Measurements from ENCODE around the gene RNF166.

RNF166 gene

DNA sequence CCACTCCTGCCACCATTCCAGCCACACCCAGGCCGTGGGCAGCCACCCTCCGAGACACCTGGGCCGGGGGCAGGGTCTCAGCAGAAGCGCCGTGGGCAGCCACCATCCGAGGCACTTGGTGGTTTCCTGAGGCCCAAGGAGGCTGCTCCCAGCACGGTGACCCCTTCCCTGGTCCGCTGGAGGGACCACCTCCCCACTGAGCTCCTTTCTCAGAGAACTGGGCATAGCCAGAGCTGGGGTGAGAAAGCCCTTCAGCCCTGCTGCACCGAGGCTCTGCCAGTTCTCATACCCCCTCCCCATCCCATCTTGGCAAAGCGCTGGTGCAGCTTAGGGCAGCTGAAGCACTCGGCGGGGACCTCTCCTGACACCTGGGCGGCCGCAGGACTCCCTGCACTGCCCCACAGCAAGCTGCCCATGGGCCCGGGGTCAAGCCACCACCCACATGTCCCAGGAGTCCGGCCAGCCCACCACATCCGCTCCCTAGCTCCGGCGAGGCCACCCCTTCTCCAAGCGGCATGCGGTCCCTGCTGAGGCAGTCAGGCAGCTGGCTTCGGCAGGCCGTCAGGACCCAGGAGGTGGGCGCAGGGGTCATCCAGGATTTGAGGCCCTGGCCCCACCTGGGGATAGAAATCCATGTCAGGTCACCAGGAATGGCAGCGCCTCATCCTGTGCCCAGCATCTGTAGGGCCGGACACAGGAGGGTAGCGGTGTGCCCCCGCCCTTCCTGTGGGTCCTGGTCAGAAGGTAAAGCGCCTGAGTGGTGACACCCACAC, 54.0 kb downstream of the RNF166 start:
- WGBS (ENCODE audit: extremely low coverage, insufficient coverage, low lambda C conversion rate) = no CpG with 5 or more reads among the region's 29 CpGs
- Histone ChIP-seq H3K27me3 (ENCODE audit: insufficient read depth, low read length, poor library complexity) (no peaks in the 10 kb centered on the region), H3K4me3 (ENCODE audit: low read length) (no peak overlapping the region), H4K5ac (ENCODE audit: low read length) (no peak overlapping the region), H3K79me1 (ENCODE audit: low read length) (peaks cover 1% of the 10 kb centered on the region), H3K79me2 (ENCODE audit: control insufficient read depth, insufficient read depth, low read length) (no peaks in the 10 kb centered on the region), H3K56ac (ENCODE audit: low read length) (no peak overlapping the region), H2AK5ac (ENCODE audit: low read length) (no peak overlapping the region), H3K4me2 (ENCODE audit: low read length) (no peak overlapping the region), H4K8ac (ENCODE audit: low read depth, low read length) (no peak overlapping the region), H2BK5ac (ENCODE audit: low read length) (no peak overlapping the region), H2BK15ac (replicated peaks; ENCODE audit: low read depth) (no peak overlapping the region), H2BK120ac (ENCODE audit: low read depth, low read length) (no peak overlapping the region), H3K9ac (ENCODE audit: low read length) (no peak overlapping the region), H3K36me3 (ENCODE audit: control insufficient read depth, insufficient read depth, low read length) (peaks cover 2% of the 10 kb centered on the region), H3K27ac (ENCODE audit: low read depth, low read length) (no peak overlapping the region), H3K23ac (ENCODE audit: low read length) (no peak overlapping the region), H3K4ac (ENCODE audit: low read depth, low read length) (no peak overlapping the region), H3K18ac (ENCODE audit: low read length) (no peak overlapping the region), H3K4me1 (ENCODE audit: control insufficient read depth, low read depth, low read length) (peaks cover 3% of the 10 kb centered on the region)
- DNase-seq = no peak

DNA sequence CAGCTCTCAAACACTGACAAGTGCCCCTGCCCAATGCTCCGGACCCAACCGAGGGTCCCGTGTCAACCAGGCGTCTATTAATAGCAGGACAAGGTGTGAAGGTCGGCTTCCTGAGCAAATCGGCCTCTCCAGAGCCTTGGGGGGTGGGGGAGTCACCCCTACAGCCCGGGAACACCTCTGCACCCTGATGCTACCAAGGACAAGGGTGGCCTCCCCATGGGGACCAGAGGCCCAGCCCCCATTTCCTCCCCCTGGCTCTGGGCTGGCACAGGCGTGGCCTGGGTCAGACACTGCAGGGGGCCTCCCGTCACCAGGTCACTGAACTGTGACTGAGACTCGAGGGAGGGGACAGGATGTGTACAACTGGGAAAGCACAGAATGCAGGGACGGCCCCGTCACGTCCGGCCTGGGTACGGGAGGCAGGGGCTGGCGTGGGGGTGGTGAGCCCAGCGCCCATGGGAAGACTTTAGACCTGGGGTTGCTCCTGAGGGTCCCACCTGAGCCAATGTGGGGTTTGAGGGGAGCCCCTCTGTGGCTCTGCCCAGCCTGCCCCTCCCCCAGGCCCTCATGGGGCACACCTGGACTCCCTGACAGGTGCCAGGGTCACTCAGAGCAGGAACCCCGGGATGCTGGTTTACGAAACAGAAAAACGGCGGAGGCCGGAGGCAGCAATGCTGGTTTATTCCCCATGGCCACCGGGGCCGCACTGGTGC, 54.8 kb downstream of the RNF166 start:
- WGBS (ENCODE audit: extremely low coverage, insufficient coverage, low lambda C conversion rate) = no CpG with 5 or more reads among the region's 24 CpGs
- peaks cover 3% of the 10 kb centered on the region for H3K4me1 ChIP-seq (ENCODE audit: control insufficient read depth, low read depth, low read length)
- peaks cover 1% of the 10 kb centered on the region for H3K79me1 ChIP-seq (ENCODE audit: low read length)
- H3K4me2 ChIP-seq (ENCODE audit: low read length) = peak overlapping the region; percentile 21
- DNase-seq = peak; percentile 74
- no peak overlapping the region for H3K4ac ChIP-seq (ENCODE audit: low read depth, low read length)
- H3K56ac ChIP-seq (ENCODE audit: low read length) = peak overlapping the region; percentile 59
- no peak overlapping the region for H3K18ac ChIP-seq (ENCODE audit: low read length)
- H3K4me3 ChIP-seq (ENCODE audit: low read length) = no peak overlapping the region
- no peak overlapping the region for H2BK120ac ChIP-seq (ENCODE audit: low read depth, low read length)
- H2AK5ac ChIP-seq (ENCODE audit: low read length) = no peak overlapping the region
- H4K8ac ChIP-seq (ENCODE audit: low read depth, low read length) = no peak overlapping the region
- no peaks in the 10 kb centered on the region for H3K27me3 ChIP-seq (ENCODE audit: insufficient read depth, low read length, poor library complexity)
- peaks cover 2% of the 10 kb centered on the region for H3K36me3 ChIP-seq (ENCODE audit: control insufficient read depth, insufficient read depth, low read length)
- peak overlapping the region; percentile 72 for H3K9ac ChIP-seq (ENCODE audit: low read length)
- no peak overlapping the region for H2BK15ac ChIP-seq (replicated peaks; ENCODE audit: low read depth)
- no peak overlapping the region for H3K23ac ChIP-seq (ENCODE audit: low read length)
- no peak overlapping the region for H2BK5ac ChIP-seq (ENCODE audit: low read length)
- no peak overlapping the region for H4K5ac ChIP-seq (ENCODE audit: low read length)
- H3K27ac ChIP-seq (ENCODE audit: low read depth, low read length) = peak overlapping the region; percentile 27
- H3K79me2 ChIP-seq (ENCODE audit: control insufficient read depth, insufficient read depth, low read length) = no peaks in the 10 kb centered on the region

DNA sequence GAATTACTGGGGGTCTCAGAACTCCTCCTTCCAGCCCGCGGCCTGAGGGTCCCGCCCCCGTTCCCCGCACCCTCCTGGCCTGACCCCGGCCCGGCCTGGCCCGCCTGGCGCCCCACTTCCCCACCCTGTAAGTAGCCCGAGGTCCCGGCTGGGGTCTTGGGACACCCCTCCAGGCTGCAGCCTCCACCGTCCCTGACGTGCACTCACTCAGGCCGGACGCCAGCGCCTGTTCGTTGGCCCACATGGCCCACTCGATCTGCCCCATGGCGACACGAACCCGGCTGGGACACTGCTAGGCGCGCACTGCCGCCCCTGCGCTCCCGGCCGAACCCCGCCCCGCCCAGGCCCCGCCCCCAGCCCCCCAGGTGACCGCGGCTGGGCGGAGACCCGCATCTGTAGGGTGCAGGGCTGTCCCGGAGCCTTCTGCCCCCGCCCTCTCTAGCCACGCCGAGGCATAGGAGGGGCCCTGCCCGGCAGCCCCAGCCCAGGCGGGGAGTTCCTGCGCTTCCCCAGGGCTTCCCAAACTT, 55.4 kb downstream of the RNF166 start, which contains the start of gene CYBA:
Gene CYBA (minus strand): TSS at position 305 of the 527 bp plus-strand sequence. CDS start 40 bp downstream, at position 265.
- Histone ChIP-seq H3K27ac (ENCODE audit: low read depth, low read length) (peak within 1 kb of the TSS; percentile 70), H3K36me3 (ENCODE audit: control insufficient read depth, insufficient read depth, low read length) (peaks cover 2% of the 10 kb centered on the region)
- peak; percentile 85 for DNase-seq

DNA sequence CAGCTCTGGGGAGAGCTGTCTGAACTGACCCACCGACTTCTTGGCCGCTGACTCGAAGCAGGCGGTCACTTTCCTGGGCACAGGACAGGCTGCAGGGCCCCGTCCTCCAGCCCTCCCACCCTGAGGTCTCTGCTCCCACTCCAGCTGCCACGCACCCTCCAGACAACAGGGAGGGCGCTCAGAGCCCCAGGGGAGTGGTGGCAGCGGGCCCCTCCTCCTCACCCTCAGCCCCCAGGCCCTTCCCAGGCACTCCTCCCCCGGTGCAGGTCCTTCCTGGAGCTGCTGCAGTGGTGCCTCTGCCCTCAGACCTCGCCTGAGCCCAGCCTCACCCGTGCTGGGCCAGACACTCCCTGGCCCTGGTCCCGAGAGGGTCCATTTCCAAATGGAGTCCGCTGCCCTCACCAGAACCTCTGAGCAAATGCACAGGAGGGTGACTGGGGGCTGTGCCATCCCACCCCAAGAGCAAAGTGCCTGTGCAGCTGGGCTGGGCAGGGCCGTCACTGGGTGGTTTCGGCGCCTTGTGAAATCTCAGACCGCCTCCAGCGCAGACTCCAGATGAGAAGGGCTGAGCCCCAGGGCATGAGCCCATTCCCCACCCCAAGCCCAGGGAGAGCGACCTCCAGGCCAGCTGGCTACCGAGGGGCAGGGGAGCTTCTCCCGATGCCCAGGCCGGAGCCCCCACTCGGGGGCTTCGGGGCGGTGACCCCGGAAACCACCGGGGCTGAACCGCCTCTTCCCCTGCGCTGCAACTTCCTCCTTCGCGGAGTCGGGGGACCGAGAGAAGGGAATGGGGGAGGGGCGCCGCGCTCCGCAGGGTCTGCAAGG, 56.1 kb downstream of the RNF166 start:
- Histone ChIP-seq H3K79me1 (ENCODE audit: low read length) (peaks cover 1% of the 10 kb centered on the region), H3K36me3 (ENCODE audit: control insufficient read depth, insufficient read depth, low read length) (no peaks in the 10 kb centered on the region), H4K8ac (ENCODE audit: low read depth, low read length) (no peak overlapping the region), H3K4me3 (ENCODE audit: low read length) (peak overlapping the region; percentile 85), H3K9ac (ENCODE audit: low read length) (peak overlapping the region; percentile 98), H2BK15ac (replicated peaks; ENCODE audit: low read depth) (no peak overlapping the region), H3K23ac (ENCODE audit: low read length) (no peak overlapping the region), H3K27me3 (ENCODE audit: insufficient read depth, low read length, poor library complexity) (no peaks in the 10 kb centered on the region), H2BK120ac (ENCODE audit: low read depth, low read length) (no peak overlapping the region), H3K4me1 (ENCODE audit: control insufficient read depth, low read depth, low read length) (peaks cover 3% of the 10 kb centered on the region), H4K5ac (ENCODE audit: low read length) (no peak overlapping the region), H3K27ac (ENCODE audit: low read depth, low read length) (peak overlapping the region; percentile 70), H3K4ac (ENCODE audit: low read depth, low read length) (peak overlapping the region; percentile 48), H3K18ac (ENCODE audit: low read length) (peak overlapping the region; percentile 77), H2AK5ac (ENCODE audit: low read length) (no peak overlapping the region), H3K4me2 (ENCODE audit: low read length) (peak overlapping the region; percentile 42), H2BK5ac (ENCODE audit: low read length) (no peak overlapping the region), H3K79me2 (ENCODE audit: control insufficient read depth, insufficient read depth, low read length) (no peaks in the 10 kb centered on the region), H3K56ac (ENCODE audit: low read length) (peak overlapping the region; percentile 98)
- DNase-seq = peak; percentile 43
- WGBS (ENCODE audit: extremely low coverage, insufficient coverage, low lambda C conversion rate) = no CpG with 5 or more reads among the region's 37 CpGs

More for the DNA sequence above, 55.4 kb downstream of the RNF166 start, which contains the start of gene CYBA:
- Histone ChIP-seq H2BK120ac (ENCODE audit: low read depth, low read length) (no peak within 1 kb of the TSS), H3K4me2 (ENCODE audit: low read length) (peak within 1 kb of the TSS; percentile 42), H2BK5ac (ENCODE audit: low read length) (no peak within 1 kb of the TSS), H3K23ac (ENCODE audit: low read length) (no peak within 1 kb of the TSS), H2BK15ac (replicated peaks; ENCODE audit: low read depth) (no peak within 1 kb of the TSS), H3K4me3 (ENCODE audit: low read length) (peak within 1 kb of the TSS; percentile 85), H3K18ac (ENCODE audit: low read length) (peak within 1 kb of the TSS; percentile 77), H4K8ac (ENCODE audit: low read depth, low read length) (no peak within 1 kb of the TSS), H3K56ac (ENCODE audit: low read length) (peak within 1 kb of the TSS; percentile 98), H3K27me3 (ENCODE audit: insufficient read depth, low read length, poor library complexity) (no peaks in the 10 kb centered on the region), H4K5ac (ENCODE audit: low read length) (no peak within 1 kb of the TSS), H3K79me1 (ENCODE audit: low read length) (peaks cover 1% of the 10 kb centered on the region), H3K4me1 (ENCODE audit: control insufficient read depth, low read depth, low read length) (peaks cover 3% of the 10 kb centered on the region), H3K9ac (ENCODE audit: low read length) (peak within 1 kb of the TSS; percentile 98), H3K4ac (ENCODE audit: low read depth, low read length) (peak within 1 kb of the TSS; percentile 48), H2AK5ac (ENCODE audit: low read length) (no peak within 1 kb of the TSS), H3K79me2 (ENCODE audit: control insufficient read depth, insufficient read depth, low read length) (no peaks in the 10 kb centered on the region)
- no CpG with 5 or more reads among the region's 41 CpGs for WGBS (ENCODE audit: extremely low coverage, insufficient coverage, low lambda C conversion rate)

- DNase-seq = no peak
- no peak overlapping the region for H2BK15ac ChIP-seq (replicated peaks; ENCODE audit: low read depth)
- H2BK120ac ChIP-seq (ENCODE audit: low read depth, low read length) = no peak overlapping the region
- H3K18ac ChIP-seq (ENCODE audit: low read length) = no peak overlapping the region
- H3K9ac ChIP-seq (ENCODE audit: low read length) = no peak overlapping the region
- no peak overlapping the region for H3K23ac ChIP-seq (ENCODE audit: low read length)
- peaks cover 1% of the 10 kb centered on the region for H3K79me1 ChIP-seq (ENCODE audit: low read length)
- no peak overlapping the region for H2BK5ac ChIP-seq (ENCODE audit: low read length)
- no peak overlapping the region for H3K4me3 ChIP-seq (ENCODE audit: low read length)
- H3K27ac ChIP-seq (ENCODE audit: low read depth, low read length) = no peak overlapping the region
- H3K36me3 ChIP-seq (ENCODE audit: control insufficient read depth, insufficient read depth, low read length) = no peaks in the 10 kb centered on the region
- H3K4ac ChIP-seq (ENCODE audit: low read depth, low read length) = no peak overlapping the region
- peak overlapping the region; percentile 98 for H3K56ac ChIP-seq (ENCODE audit: low read length)
- no peaks in the 10 kb centered on the region for H3K27me3 ChIP-seq (ENCODE audit: insufficient read depth, low read length, poor library complexity)
- no peak overlapping the region for H4K5ac ChIP-seq (ENCODE audit: low read length)
- no peaks in the 10 kb centered on the region for H3K79me2 ChIP-seq (ENCODE audit: control insufficient read depth, insufficient read depth, low read length)
- no peak overlapping the region for H3K4me2 ChIP-seq (ENCODE audit: low read length)
- H2AK5ac ChIP-seq (ENCODE audit: low read length) = no peak overlapping the region
- no CpG with 5 or more reads among the region's 20 CpGs for WGBS (ENCODE audit: extremely low coverage, insufficient coverage, low lambda C conversion rate)
- H3K4me1 ChIP-seq (ENCODE audit: control insufficient read depth, low read depth, low read length) = peaks cover 3% of the 10 kb centered on the region
- no peak overlapping the region for H4K8ac ChIP-seq (ENCODE audit: low read depth, low read length)
Observed at GRCh38 chr16:88649195-88649923, 56.8 kb downstream of the RNF166 start.
